Ureter (tissue), 1 donor: ENCODE results near the gene DCBLD2. TPM values are rescaled to one million over a fixed set of nuclear protein-coding genes. Genes with fewer than 3 reads are reported as not detected.
"Not testable (repeated sequence)": the region's sequence is repeated elsewhere in the genome, so short reads cannot be mapped to it uniquely, and the experiment has no call there.

Experiments used
- DNase-seq: peaks from one replicate; pipeline ENCODE4 v3.0.0-alpha.2; 2020; ENCODE audit warnings: low spot score
- total RNA-seq: library from RNA; stranded (reverse); gene quantifications from one replicate; pipeline ENCODE4 v1.2.4, GENCODE V29; 2023
- donor health status: DM: yes; HTN: yes; CAD: no.

DCBLD2 gene
- total RNA-seq, 1 donor from 2014 or later = 21.1 TPM

DNA sequence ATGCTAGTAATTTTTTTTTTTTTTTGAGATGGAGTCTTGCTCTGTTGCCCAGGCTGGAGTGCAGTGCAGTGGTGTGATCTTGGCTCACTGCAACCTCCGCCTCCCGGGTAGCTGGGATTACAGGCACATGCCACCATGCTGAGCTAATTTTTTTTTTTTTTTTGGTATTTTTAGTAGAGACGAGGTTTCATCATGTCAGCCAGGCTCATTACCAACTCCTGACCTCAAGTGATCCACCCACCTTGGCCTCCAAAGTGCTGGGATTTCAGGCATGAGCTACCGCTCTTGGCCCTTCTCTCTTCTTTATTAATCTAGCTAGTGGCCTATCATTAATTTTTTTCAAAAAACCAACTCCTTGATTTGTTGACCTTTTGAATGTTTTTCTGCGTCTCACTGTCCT is 70.4 kb downstream of the DCBLD2 start:
- DNase-seq = not testable (repeated sequence)

DNA sequence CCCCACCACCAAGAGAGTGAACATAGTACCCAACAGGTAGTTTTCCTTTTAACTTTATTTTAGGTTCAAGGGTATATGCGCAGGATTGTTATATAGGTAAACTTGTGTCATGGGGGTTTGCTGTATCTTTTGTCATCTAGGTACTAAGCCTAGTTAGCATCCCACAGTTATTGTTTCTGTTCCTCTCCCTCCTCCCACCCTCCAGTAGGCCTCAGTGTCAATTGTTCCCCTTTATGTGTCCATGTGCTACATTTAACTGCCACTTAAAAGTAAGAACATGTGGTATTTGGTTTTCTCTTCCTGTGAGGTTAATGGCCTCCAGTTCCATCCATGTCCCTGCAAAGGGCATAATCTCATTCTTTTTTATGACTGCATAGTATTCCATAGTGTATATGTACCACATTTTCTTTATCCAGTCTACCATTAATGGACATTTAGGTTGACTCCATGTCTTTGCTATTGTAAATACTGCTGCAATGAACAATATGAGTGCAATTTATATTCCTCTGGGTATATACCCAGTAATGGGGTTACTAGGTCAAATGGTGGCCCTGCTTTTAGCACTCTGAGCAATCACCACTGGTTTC is 72.2 kb downstream of the DCBLD2 start:
- no peak for DNase-seq

DNA sequence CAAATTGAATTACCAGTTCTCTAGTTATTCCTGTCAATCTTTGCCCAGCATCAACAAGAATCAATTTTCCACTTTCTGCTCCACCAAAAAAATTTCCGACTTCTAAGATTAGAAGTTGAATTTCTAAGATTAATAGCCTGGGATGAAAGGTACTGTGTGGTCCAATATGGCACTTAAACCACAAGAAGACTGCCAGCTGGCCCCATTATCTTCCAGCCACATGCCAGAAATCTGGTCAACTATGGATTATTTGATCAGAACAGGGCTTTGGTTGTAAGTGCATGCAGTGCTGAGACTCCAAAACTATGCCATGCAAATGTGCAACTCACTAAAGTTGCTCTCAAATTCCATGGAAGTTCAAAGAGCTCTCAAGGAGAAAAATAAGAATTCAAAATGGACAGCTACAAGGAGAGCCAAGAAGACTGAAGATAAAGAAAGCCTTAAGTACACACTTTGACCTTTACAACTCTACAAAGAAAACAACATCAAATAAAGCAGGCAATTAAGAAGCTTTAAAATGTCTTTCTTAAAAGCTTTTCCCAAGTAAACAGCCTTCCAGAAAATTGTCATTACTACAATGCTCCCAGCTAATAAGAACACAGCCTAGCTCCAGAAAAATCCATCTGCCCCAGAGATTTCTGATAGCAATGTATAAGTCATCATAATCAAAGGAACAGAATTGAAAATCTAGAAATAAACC is 74.1 kb downstream of the DCBLD2 start:
- no peak for DNase-seq

GRCh38 chr3:98826126-98826525 is 75.4 kb downstream of the DCBLD2 start:
- no peak for DNase-seq

DNA sequence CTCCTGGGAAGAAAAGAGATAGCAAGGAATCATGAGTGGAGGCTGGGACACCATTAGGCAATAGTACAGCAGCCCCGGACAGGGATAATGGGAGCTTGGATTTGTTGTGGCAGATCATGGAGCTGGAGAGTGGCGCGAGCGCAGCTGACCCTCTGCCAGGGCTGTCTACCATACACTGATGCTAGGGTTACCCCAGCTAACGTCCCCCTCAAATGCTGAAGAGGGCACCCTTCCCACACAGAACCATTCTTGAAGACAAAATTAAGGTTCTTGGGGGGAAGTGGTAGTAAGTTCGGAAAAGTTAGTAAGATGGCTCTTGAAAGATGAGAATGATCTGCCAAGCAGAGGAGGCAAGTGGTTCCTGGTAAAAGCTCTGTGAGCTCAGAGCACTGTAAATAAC is 77.2 kb downstream of the DCBLD2 start:
- no peak for DNase-seq

- no peak for DNase-seq
Measured at GRCh38 chr3:98823791-98824190, 77.7 kb downstream of the DCBLD2 start.

DNA sequence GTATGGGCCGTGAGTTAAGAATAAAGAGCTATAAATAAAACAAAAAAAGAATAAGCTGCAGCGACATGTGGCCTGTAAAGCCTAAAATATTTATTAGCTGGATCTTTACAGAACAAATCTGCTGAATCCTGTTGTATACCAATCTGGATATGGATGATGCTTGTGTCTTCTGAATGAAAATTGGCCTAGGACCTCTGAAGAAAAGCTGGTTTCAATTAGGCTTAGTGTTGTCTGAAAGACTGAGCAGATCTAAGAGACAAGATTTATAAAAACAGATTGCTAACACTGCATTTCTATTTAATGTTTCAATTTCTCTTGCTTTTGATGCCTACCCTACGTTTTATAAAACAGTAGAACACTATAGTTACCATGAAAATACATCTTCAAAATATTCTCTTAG is 80.4 kb downstream of the DCBLD2 start:
- DNase-seq = no peak

DNA sequence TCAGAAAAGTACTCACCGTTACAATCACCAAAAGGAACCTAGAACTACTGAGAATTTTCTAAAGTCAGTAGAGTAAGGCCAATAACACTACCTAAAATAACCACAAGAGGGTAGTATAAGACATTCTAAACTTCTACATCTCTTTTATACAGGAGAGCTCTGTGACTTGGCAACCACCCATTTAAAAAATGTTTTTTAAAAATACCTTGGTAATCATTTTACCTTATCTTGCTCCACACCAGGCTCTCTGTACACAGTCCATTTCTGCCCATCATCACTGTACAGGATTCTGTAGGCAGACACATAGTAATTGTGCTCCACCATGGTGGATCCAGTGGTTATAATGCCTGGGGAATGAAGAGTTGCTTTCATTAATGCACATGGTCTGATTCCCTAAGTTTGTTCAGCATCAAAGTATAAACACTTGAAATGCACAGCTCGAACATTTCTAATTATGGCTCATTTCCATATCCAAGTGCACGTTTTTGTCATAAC is 83.9 kb downstream of the DCBLD2 start:
- no peak for DNase-seq

DNA sequence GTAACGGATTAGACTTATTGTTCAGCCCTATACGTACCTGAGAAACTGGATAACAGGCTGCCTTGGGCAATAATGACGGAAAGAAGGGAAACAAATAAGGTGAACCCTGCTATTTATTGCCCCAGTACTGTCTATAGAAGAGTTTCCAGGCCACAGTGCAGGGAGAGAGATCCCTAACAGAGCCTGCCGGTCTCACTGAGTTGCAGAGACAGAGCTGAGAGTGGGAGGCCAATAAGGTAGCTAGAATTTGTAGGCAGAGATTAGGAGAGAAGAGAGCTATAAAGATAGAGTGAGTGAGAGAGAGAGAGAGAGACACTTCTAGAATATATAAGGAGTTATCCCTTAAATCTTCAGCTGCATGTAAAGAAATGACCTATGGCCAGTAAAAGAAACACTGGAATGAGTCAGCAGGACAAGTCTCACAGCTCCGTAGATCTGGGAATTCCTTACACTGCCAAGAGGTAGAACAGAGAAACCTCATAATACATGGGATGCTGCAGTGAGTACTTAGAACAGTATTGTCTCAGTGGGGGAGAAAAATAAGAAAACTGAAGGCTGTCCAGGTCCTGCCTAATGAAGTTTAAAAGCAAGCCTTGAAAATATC is 86.6 kb downstream of the DCBLD2 start:
- no peak for DNase-seq

DNA sequence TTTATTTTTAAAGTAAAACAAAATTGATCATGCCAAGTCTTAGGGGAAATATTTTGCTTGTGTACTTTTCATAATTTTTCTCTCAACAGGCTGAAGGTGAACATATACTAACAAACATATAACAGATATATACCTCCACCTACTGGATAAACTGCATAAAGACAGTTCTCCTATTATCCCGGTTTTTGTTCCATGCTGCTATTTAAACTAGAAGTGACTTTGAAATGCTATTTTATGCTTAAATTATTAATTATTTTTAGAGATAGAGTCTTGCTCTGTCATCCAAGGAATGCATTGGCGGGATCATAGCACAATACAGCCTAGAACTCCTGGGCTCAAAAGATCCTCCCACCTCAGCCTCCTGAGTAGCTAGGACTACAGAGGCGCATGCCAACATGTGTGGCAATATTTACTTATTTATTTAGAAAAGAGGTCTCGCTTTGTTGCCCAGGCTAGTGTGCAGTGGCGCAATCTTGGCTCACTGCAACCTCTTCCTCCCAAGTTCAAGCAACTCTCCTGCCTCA is 88.6 kb downstream of the DCBLD2 start:
- no peak for DNase-seq

- DNase-seq = no peak
Measured at GRCh38 chr3:98811048-98811447, 90.4 kb downstream of the DCBLD2 start.

- DNase-seq = no peak
Measured at GRCh38 chr3:98809557-98809956, 91.9 kb downstream of the DCBLD2 start.

GRCh38 chr3:98808071-98808470 is 93.4 kb downstream of the DCBLD2 start:
- no peak for DNase-seq

DNA sequence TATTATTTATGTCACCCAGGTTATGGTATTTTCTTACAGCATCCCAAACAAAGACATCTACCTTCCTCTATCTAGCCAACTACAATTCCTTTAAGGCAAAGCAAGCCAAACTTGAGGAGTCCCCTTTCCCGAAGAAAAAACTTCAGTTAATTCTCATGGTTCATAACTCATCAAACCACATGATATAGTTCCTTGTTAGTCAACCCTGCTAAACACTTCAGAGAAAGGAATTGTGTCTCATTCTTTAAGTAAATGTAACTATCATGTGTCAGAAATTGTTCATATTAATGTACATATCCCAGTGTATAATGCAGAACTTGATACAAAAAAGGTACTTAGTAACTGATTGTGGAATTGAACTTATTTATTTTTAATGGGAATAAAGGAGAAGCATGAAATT is 93.9 kb downstream of the DCBLD2 start:
- DNase-seq = no peak

- DNase-seq = no peak
Measured at GRCh38 chr3:98807011-98807410, 94.5 kb downstream of the DCBLD2 start.

DNA sequence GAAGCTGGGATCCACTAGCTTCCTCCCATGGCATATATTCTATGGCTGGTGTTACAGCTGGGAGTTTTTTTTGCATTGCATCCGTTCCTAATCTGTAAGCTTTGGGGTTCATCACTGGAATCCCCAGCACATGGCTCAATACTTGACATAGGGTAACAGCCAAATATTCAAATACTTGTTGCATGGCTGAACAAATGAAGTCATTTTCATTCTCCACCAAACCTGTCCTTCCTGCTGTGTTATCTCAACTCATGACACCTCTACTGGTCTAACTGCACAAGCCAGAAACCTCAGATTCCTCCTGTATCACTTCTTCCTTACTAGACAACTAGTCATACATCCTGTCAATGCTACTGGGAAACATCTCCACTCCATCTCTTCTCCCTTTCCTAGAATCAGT is 95.0 kb downstream of the DCBLD2 start:
- no peak for DNase-seq

DNA sequence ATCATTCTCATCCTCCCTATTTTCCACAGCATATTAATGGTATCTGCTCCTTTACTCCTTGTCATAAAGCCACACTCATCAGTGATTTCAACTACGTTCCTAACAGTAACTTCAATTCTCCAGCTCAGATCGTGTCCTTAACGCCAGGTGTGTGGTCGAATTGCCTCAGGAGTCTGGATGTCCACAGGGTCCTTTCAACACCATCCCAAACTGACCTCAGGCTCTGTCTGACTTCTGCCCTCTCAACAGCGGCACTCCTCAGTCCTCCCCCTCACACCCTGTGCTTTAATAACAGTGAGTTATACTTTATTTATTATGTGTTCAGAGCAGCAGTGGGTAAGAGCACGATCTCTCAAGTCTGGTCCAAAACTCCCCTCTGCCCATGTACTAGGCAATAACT is 95.9 kb downstream of the DCBLD2 start:
- no peak for DNase-seq

GRCh38 chr3:98801043-98801747 is 100.3 kb downstream of the DCBLD2 start:
- no peak for DNase-seq

GRCh38 chr3:98800401-98800800 is 101.1 kb downstream of the DCBLD2 start:
- no peak for DNase-seq

- DNase-seq = no peak
Measured at GRCh38 chr3:98799479-98799878, 102.0 kb downstream of the DCBLD2 start.

DNA sequence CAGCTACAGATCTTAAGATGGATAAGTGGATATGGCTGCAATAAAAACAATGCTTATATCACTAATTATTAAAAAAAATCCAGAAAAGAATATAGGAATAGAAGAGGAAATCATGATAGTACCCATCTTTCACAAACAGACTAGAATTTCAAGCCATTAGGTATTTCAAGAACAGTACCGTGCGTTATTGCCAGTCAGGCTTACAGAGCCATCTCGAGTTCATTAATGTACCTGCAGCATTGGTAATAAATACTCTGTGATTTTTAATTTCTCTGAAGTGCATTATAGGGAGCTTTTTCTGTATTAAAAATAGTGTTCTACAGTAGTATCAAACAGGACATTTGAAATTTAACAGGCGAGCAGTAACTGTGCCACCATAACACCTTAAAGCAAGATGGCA is 102.7 kb downstream of the DCBLD2 start:
- DNase-seq = no peak

DNA sequence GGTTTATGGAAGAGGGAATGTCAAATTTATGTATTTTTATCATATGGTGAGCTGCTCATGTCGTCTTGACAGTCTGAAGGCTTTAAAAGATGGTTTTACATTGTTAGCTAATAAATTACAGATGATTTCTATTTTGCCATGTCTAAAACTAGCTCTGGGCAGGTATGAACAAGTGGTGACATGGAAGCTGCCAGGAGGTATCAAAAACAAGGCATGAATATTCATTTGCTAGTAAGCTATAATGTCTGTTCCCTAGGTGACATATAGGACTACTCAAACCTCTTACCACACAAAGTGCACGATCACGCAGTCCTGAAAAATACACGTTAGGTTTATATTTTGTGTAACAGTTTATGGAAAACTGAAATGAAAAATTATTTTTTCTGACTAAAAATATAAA is 103.6 kb downstream of the DCBLD2 start:
- no peak for DNase-seq
